Testis (tissue), 3 donors: ENCODE measurements around the gene LKAAEAR1. TPM values are rescaled to one million over a fixed set of nuclear protein-coding genes. Genes with fewer than 3 reads are reported as not detected.

Source experiments
- DNase-seq: peaks from one replicate; pipeline ENCODE4 v3.0.0-alpha.2; 2019
- H3K27ac ChIP-seq, 2 donors: fragments of 200-600 bp; sonication (generic); one replicate each; pipeline ENCODE4 v1.5.1; 2019
- H3K27me3 ChIP-seq: fragments of 200-600 bp; sonication (generic); one replicate; pipeline ENCODE4 v1.5.1; 2019
- H3K36me3 ChIP-seq: fragments of 200-600 bp; sonication (generic); one replicate; pipeline ENCODE4 v1.5.1; 2017; ENCODE audit warnings: low read depth; ENCODE audit errors: missing control alignments
- H3K4me1 ChIP-seq: fragments of 200-600 bp; sonication (generic); one replicate; pipeline ENCODE4 v1.5.1; 2019
- H3K4me3 ChIP-seq, 2 donors: fragments of 200-600 bp; sonication (generic); one replicate each; pipeline ENCODE4 v1.5.1; 2017 to 2019
- H3K9me3 ChIP-seq: fragments of 200-600 bp; sonication (generic); one replicate; pipeline ENCODE4 v1.5.1; 2017
- POLR2A ChIP-seq: fragments of 450-650 bp; IDR thresholded peaks from one replicate; pipeline ENCODE4 v1.6.1; 2017; ENCODE audit warnings: antibody characterized with exemption, mild to moderate bottlenecking, moderate library complexity
- WGBS, 2 donors: methylation state at CpG; one replicate each; pipeline ENCODE4 v1.1.5; 2018; 5-methylcytosine and 5-hydroxymethylcytosine counted together
- intact Hi-C: fragments of 100-400 bp; cut with DNase I; formaldehyde crosslinking; loops from one replicate; pipeline ENCODE4 v1.15.1; 2023; ENCODE audit warnings: low total_unique reads
- polyA plus RNA-seq: library from polyadenylated mRNA; stranded (reverse); fragments of 350-450 nt; fragmentation: Illumina TruSeq; extraction: RNeasy Lipid Tissue Mini Kit (QIAGEN cat#74804); gene quantifications from one replicate; pipeline ENCODE4 v1.2.3, GENCODE V29; 2014; ENCODE audit warnings: low read depth, low replicate concordance; ENCODE audit not compliant: insufficient read depth
- total RNA-seq, 2 donors: library from RNA; depleted of rRNA; stranded (reverse); fragments of >200 nt; gene quantifications; one replicate each; pipeline ENCODE4 v1.2.3, GENCODE V29; 2016
- TF ChIP-seq, protein P1 (sequence below), 3 experiments: fragments of 450-650 bp in 2 of 3; fragments of 200-600 bp in 1 of 3; sonication (generic) in 1 of 3; IDR thresholded peaks; one replicate each; pipeline ENCODE4 v1.5.1; 2016 to 2019; ENCODE audit warnings: antibody characterized with exemption in 3 of 3, mild to moderate bottlenecking in 2 of 3, moderate library complexity in 1 of 3

Gene LKAAEAR1
- total and polyA plus RNA-seq, 3 donors from 2014 or later, result 6.6 to 89.9 (median 45.3) TPM

- no peaks in the 10 kb centered on the region for H3K9me3 ChIP-seq
- H3K4me3 ChIP-seq, result no peak overlapping the region
- H3K27me3 ChIP-seq, result no peaks in the 10 kb centered on the region
- no peak overlapping the region for H3K27ac ChIP-seq
- DNase-seq, result no peak
- H3K36me3 ChIP-seq, result no peaks in the 10 kb centered on the region
- WGBS, 2 donors, result 60 to 70% methylated on average over 14 to 17 of the region's 17 CpGs
- intact Hi-C loops, result no loop called here
- no peak for TF ChIP-seq POLR2A
- TF ChIP-seq, protein P1, sequence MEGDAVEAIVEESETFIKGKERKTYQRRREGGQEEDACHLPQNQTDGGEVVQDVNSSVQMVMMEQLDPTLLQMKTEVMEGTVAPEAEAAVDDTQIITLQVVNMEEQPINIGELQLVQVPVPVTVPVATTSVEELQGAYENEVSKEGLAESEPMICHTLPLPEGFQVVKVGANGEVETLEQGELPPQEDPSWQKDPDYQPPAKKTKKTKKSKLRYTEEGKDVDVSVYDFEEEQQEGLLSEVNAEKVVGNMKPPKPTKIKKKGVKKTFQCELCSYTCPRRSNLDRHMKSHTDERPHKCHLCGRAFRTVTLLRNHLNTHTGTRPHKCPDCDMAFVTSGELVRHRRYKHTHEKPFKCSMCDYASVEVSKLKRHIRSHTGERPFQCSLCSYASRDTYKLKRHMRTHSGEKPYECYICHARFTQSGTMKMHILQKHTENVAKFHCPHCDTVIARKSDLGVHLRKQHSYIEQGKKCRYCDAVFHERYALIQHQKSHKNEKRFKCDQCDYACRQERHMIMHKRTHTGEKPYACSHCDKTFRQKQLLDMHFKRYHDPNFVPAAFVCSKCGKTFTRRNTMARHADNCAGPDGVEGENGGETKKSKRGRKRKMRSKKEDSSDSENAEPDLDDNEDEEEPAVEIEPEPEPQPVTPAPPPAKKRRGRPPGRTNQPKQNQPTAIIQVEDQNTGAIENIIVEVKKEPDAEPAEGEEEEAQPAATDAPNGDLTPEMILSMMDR (IDR thresholded peaks at IDR 0.05), result no peak
- peaks cover 27% of the 10 kb centered on the region for H3K4me1 ChIP-seq
These were observed 3.2 kb downstream of the LKAAEAR1 start for GRCh38 chr20:64080813-64081623.

DNA sequence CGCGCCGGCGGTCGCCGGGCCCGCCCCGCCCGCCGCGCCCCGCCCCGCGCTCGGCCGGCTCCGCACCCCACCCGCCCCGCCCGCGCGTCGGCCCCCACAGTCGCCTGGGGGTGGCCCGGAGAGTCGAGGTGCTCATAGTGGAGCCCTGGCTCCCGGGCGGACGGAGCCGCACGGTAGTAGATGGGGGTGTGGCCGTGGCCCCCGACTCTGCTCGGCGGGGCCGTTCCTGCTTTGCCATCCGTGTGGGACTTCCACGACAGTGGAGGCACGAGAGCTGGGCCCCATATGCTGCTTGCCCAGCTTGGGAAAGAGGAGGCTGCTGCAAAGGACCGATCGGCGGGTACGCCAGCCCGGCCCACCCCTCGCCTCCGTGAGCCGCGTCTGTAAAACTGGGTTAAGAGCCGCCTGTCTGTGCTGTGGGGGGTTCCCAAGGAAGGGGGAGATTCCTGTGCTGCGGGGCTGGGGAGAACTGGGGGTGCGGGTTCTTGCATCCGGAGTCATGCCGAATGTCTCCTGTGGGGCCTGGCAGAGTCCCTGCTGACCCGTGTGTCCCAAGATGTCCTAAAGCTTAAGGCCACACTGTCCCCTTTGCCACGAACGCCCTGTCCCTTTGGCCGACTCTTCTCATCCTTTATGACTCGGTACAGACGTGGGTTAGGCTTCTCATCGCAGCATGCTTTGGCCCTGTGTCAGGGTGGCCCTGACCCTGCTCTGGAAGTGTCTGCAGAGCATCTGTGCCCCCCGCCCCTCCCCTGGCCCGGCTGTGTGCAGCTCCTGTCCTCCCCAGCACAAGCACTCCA is 4.0 kb downstream of the LKAAEAR1 start, which contains the start of gene OPRL1:
TSS of gene OPRL1 (plus strand) at position 70 of the 800 bp plus-strand sequence. CDS start 12,639 bp downstream, outside the sequence.
- WGBS, 2 donors, result 4 to 12% methylated on average over 8 to 34 of the region's 62 CpGs
- Histone ChIP-seq H3K27ac (peak within 1 kb of the TSS; percentile 21 to 45), H3K4me3 (peak within 1 kb of the TSS; percentile 56 to 73), H3K4me1 (peaks cover 27% of the 10 kb centered on the region), H3K27me3 (no peaks in the 10 kb centered on the region), H3K9me3 (no peaks in the 10 kb centered on the region), H3K36me3 (no peaks in the 10 kb centered on the region)
- no peak for DNase-seq
- intact Hi-C loops, result no loop called here
- TF ChIP-seq, protein P1 (IDR thresholded peaks at IDR 0.05), result no peak
- TF ChIP-seq POLR2A, result no peak

- TF ChIP-seq POLR2A, result no peak
- TF ChIP-seq, protein P1 (IDR thresholded peaks at IDR 0.05), result no peak
- H3K4me1 ChIP-seq, result peaks cover 24% of the 10 kb centered on the region
- peak within 1 kb of the TSS; percentile 56 to 73 for H3K4me3 ChIP-seq
- H3K36me3 ChIP-seq, result no peaks in the 10 kb centered on the region
- WGBS, 2 donors, result 0% methylated on average over 17 to 49 of the region's 73 CpGs
- H3K9me3 ChIP-seq, result no peaks in the 10 kb centered on the region
- peak within 1 kb of the TSS; percentile 21 to 45 for H3K27ac ChIP-seq
- H3K27me3 ChIP-seq, result no peaks in the 10 kb centered on the region
- intact Hi-C loops, result no loop called here
- DNase-seq, result peak; percentile 69
These were observed 4.8 kb downstream of the LKAAEAR1 start, which contains the start of gene RGS19 for GRCh38 chr20:64079273-64080012. Gene RGS19, minus strand, starts transcription at chr20:64079518. Its CDS starts 2,632 bp downstream, at chr20:64076886.

- 0 to 19% methylated on average over 1 to 4 of the region's 4 CpGs for WGBS, 2 donors
- Histone ChIP-seq H3K36me3 (no peaks in the 10 kb centered on the region), H3K27me3 (no peaks in the 10 kb centered on the region), H3K4me3 (peak overlapping the region; percentile 56 to 73), H3K27ac (peak overlapping the region; percentile 21 to 45), H3K9me3 (no peaks in the 10 kb centered on the region), H3K4me1 (peaks cover 21% of the 10 kb centered on the region)
- DNase-seq, result no peak
- intact Hi-C loops, result no loop called here
- TF ChIP-seq POLR2A, result no peak
- TF ChIP-seq, protein P1 (IDR thresholded peaks at IDR 0.05), result no peak
These were observed 5.3 kb downstream of the LKAAEAR1 start for GRCh38 chr20:64078934-64079272.
